Lower leg skin (tissue), 3 donors: ENCODE results near the gene BCL2L11.

ENCODE experiments used
- POLR2A ChIP-seq, 2 donors: fragments of 450-650 bp; IDR thresholded peaks; one replicate each; pipeline ENCODE4 v1.6.1; 2016 to 2017; ENCODE audit warnings: antibody characterized with exemption in 2 of 2, mild to moderate bottlenecking in 1 of 2, moderate library complexity in 1 of 2
- TF ChIP-seq, protein P1 (sequence below), 3 donors: fragments of 450-650 bp; IDR thresholded peaks; one replicate each; pipeline ENCODE4 v1.5.1; 2016; ENCODE audit warnings: antibody characterized with exemption in 3 of 3, mild to moderate bottlenecking in 3 of 3, moderate library complexity in 2 of 3

DNA sequence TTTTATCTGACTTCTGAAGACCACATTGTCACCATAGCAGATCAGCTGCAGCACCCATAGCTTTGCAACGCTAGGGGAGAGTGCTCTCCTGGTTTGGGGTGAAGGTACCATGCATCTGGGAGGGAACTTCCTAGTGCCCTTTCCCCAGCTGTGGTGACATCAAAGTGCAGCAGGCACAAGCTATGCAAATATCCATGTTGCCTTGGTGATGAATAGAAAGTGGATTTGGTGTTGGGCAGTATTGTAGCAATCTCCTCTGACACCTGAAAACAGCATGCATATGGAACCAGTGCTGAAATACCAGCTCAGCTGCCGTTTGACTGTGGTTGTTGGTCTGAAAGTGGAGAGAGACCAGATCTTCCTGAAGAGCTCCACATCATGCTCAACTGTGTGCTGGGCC is 37.1 kb downstream of the BCL2L11 start:
- TF ChIP-seq, protein P1, sequence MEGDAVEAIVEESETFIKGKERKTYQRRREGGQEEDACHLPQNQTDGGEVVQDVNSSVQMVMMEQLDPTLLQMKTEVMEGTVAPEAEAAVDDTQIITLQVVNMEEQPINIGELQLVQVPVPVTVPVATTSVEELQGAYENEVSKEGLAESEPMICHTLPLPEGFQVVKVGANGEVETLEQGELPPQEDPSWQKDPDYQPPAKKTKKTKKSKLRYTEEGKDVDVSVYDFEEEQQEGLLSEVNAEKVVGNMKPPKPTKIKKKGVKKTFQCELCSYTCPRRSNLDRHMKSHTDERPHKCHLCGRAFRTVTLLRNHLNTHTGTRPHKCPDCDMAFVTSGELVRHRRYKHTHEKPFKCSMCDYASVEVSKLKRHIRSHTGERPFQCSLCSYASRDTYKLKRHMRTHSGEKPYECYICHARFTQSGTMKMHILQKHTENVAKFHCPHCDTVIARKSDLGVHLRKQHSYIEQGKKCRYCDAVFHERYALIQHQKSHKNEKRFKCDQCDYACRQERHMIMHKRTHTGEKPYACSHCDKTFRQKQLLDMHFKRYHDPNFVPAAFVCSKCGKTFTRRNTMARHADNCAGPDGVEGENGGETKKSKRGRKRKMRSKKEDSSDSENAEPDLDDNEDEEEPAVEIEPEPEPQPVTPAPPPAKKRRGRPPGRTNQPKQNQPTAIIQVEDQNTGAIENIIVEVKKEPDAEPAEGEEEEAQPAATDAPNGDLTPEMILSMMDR (IDR thresholded peaks at IDR 0.05), result no peak
- no peak for TF ChIP-seq POLR2A (IDR thresholded peaks at IDR 0.05)
